Measurements from ENCODE around the gene RNASE12. TPM values are rescaled to one million over a fixed set of nuclear protein-coding genes. Genes with fewer than 3 reads are reported as not detected.

RNASE12 gene
- not detected in 2 replicates for total RNA-seq

GRCh38 chr14:20591235-20591634 is at the start of gene RNASE12:
TSS of gene RNASE12 (minus strand) at chr14:20591376. CDS start at chr14:20590723, 653 bp downstream.

GRCh38 chr14:20587489-20588154 is 3.6 kb downstream of the RNASE12 start, which contains the start of gene RNASE11:
TSS of gene RNASE11 (minus strand) at chr14:20588001.

GRCh38 chr14:20560961-20561360 is 30.2 kb downstream of the RNASE12 start, which contains the start of gene RNASE9:
TSS of gene RNASE9 (minus strand) at chr14:20561047.

Other genes starting within 250 kb of the RNASE12 start
- 2.6 and 4.1 TPM in 2 replicates for gene PARP2, start 247.7 kb downstream of the RNASE12 start, total RNA-seq
- gene TEP1, start 177.9 kb downstream of the RNASE12 start, total RNA-seq: 15.6 and 17.6 TPM in 2 replicates
- not detected in 2 replicates for gene KLHL33, start 155.2 kb downstream of the RNASE12 start, total RNA-seq
- gene OSGEP, start 136.6 kb downstream of the RNASE12 start, total RNA-seq: 16.2 and 19.3 TPM in 2 replicates
- 43.4 and 45.2 TPM in 2 replicates for gene APEX1, start 136.2 kb downstream of the RNASE12 start, total RNA-seq
- gene PIP4P1, start 129.9 kb downstream of the RNASE12 start, total RNA-seq: 16.4 and 23.4 TPM in 2 replicates
- gene PNP, start 122.0 kb downstream of the RNASE12 start, total RNA-seq: 95.3 and 110 TPM in 2 replicates
- not detected in 2 replicates for gene RNASE10, start 85.8 kb downstream of the RNASE12 start, total RNA-seq
- under 0.01 TPM in 1 of 2 replicates, not detected in the other for gene RNASE9, start 30.3 kb downstream of the RNASE12 start, total RNA-seq
- not detected in 2 replicates for gene RNASE11, start 3.4 kb downstream of the RNASE12 start, total RNA-seq
- gene OR6S1, start 50.3 kb upstream of the RNASE12 start, total RNA-seq: not detected in 2 replicates
- 7.2 and 10.1 TPM in 2 replicates for gene RNASE4, start 93.2 kb upstream of the RNASE12 start, total RNA-seq
- gene ANG, start 97.4 kb upstream of the RNASE12 start, total RNA-seq: 4.9 and 7.2 TPM in 2 replicates
- gene EDDM3A, start 154.5 kb upstream of the RNASE12 start, total RNA-seq: not detected in 2 replicates
- not detected in 2 replicates for gene EDDM3B, start 177.0 kb upstream of the RNASE12 start, total RNA-seq
- gene RNASE6, start 189.9 kb upstream of the RNASE12 start, total RNA-seq: not detected in 2 replicates
- 0.72 TPM in 1 of 2 replicates, not detected in the other for gene RNASE1, start 211.5 kb upstream of the RNASE12 start, total RNA-seq